Stimulated activated CD8-positive, alpha-beta memory T cell treated with anti-CD3 and anti-CD28 coated beads, Interleukin-4, amount 100 ng/mL, for 24 hours (primary cell): ENCODE measurements around the gene HCRT.
A peak's percentile ranks its signal among the peaks of the same experiment; 100 is the strongest.
"Not testable (repeated sequence)": the region's sequence is repeated elsewhere in the genome, so short reads cannot be mapped to it uniquely, and the experiment has no call there.

Experiments used
- DNase-seq: peaks from one replicate; pipeline ENCODE4 v3.0.0-alpha.2; 2020; ENCODE audit warnings: low read depth

The HCRT gene, protein sequence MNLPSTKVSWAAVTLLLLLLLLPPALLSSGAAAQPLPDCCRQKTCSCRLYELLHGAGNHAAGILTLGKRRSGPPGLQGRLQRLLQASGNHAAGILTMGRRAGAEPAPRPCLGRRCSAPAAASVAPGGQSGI

GRCh38 chr17:42184713-42185620 is at the start of gene HCRT:
HCRT (minus strand) TSS chr17:42185452; CDS start chr17:42185365, 87 bp downstream.
- no peak for DNase-seq

- DNase-seq: no peak
Measured at GRCh38 chr17:42233994-42234393, 48.7 kb upstream of the HCRT start.

DNA sequence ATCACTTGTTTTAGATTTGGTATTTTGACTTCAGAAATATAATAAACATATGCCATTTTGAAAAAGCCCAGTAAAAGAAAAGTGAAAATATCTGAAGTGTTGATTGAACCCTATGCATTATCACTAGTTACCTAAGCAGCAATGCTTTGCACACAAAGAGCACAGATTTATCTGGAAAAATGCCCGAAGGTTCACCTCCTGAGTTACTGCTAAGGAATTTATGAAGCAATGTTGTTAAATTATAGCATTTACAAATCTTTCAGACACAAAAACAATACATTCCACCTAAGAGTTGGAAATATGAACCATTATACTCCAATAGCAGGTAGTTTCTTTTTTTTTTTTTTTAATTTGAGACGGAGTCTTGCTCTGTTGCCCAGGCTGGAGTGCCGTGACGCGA is 47.9 kb upstream of the HCRT start:
- no peak for DNase-seq

- DNase-seq: no peak
Measured at GRCh38 chr17:42230225-42230624, 45.0 kb upstream of the HCRT start.

- no peak for DNase-seq
Measured at GRCh38 chr17:42227849-42228700, 42.8 kb upstream of the HCRT start.

GRCh38 chr17:42225646-42226045 is 40.4 kb upstream of the HCRT start:
- DNase-seq: no peak

GRCh38 chr17:42224651-42225050 is 39.4 kb upstream of the HCRT start:
- no peak for DNase-seq

DNA sequence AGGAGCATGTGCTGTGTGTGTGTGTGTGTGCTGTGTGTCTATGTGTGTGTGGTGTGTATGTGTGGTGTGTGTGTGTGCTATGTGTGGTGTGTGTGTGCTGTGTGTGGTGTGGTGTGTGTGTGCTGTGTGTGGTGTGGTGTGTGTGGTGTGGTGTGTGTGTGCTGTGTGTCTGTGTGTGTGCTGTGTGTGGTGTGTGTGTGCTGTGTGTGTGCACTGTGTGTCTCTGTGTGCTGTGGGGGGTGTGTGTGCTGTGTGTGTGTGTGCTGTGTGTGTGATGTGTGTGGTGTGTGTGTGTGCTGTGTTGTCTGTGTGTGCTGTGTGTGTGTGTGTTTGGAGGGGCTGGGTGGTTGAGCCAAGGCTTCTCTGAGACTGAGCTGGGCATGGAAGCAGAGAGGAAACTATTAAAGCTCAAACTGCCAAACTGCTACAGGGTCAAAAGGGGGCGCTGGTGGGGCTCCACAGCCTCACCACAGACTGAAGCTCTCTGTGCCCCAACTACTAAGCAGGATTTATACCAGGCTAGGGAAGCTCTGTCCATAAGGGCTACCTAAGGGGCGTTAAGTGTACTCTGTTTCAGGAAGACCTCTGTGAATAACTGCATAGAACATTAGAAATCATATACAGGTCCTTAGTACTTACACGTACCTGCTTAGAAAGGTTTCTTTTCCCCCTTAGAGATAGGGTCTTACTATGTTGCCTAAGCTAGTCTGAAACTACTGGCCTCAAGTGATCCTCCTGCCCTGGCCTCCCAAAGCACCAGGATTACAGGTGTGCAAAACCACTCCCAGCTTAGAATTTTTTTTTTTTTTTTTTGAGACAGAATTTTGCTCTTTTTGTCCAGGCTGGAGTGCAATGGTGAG is 36.9 kb upstream of the HCRT start:
- peak; percentile 22 for DNase-seq

GRCh38 chr17:42219280-42219679 is 34.0 kb upstream of the HCRT start:
- DNase-seq: not testable (repeated sequence)

DNA sequence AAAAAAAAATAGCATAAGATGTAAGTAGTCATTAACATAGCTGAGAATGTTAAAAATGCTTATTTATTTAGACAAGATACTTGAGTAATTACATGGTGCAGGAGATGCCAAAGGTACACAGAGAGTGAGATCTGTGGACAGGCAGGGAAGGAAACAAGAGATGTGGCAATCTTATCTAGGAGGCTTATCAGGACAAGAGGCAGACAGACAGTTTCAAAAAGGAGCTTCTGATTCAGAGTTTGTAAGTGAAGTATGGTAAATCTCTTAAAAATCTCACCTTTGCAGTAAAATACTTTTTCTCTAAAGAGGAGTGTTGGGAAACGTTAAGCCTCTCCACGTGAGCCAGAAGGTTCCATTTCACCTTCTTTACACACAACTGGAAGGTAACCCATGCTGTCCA is 28.9 kb upstream of the HCRT start:
- no peak for DNase-seq

DNA sequence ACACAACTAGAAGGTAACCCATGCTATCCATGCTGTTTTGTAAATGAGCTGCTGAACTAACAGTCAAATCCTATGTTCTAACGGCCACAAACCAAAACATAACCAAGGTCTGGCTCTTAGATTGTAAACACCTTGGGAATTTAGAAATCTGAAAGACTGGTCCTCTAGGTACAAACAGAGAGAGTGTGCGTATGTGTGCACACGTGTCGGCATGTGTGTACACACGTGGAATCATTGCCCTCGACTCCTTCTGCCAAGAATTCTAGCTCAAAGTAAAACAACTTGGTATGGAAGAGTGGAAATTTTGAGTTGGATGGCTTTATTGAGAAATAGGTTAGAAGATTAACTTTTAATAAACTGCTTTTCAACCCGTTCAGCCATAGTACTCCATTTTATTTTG is 27.1 kb upstream of the HCRT start:
- DNase-seq: no peak

- not testable (repeated sequence) for DNase-seq
Measured at GRCh38 chr17:42211921-42212341, 26.7 kb upstream of the HCRT start.

DNA sequence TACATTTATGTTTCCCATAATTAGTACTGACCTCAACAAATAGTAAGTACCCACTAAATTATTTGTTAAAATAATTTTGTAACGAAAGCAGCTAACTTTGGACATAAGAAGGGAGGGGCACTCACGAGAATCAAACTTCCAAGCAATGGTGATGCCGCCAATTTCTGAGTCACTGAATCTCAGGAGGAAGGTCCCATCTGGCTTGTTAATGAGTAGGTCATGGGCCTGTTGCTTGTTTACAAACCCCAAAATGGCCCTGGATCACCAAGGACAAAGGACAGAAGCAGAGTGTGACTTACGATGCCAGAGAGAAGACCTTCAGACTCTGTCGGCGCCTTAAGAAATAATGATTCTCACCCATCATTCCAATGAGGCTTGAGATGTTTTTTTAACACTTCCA is 24.8 kb upstream of the HCRT start:
- no peak for DNase-seq

DNA sequence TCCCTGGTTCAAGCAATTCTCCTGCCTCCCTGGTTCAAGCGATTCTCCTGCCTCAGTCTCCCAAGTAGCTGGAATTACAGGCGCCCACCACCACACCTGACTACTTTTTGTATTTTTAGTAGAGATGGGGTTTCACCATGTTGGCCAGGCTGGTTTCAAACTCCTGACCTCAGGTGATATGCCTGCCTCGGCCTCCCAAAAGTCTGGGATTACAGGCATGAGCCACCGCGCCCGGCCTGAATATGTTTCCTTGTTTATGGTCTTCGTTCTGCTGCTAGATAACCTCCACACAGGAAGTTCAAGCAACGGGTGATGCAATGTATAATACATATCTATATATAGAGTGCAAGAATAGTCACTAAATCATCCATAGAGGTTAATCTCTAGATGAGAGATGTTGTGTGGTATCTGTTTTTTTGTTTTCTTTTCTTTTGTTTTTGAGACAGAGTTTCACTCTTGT is 20.9 kb upstream of the HCRT start:
- DNase-seq: not testable (repeated sequence)

GRCh38 chr17:42203354-42203753 is 18.1 kb upstream of the HCRT start:
- DNase-seq: no peak

DNA sequence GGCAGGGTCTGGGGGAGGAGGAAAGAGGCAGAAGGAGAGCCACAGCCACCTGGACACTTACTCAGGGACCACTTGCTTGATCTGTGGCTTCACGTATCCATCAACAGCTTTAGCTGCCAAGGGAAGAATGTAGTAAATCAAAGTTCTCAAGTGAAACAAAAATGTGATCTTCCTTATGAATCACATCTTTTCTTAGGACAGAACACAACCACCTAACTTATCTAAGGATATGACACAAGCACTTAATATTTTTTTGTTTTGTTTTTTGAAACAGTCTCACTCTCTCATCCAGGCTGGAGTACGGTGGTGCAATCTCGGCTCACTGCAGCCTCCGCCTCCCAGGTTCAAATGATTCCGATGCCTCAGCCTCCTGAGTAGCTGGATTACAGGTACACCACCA is 17.4 kb upstream of the HCRT start:
- DNase-seq: no peak

- no peak for DNase-seq
Measured at GRCh38 chr17:42202159-42202558, 16.9 kb upstream of the HCRT start.

DNA sequence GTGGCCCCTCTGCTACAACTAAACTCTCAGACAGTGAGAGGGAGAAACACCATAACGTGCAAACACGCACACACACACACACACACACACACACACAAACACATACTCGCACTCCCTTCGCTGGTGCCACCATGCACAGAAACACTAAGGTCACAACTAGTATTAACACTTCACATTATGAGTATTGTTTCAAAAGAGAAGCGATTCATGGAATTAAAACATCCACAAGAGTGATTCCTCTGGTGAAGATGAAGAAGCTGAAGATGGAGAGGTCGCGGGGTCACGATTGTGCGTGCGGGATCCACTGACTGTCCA is 16.2 kb upstream of the HCRT start:
- DNase-seq: no peak

GRCh38 chr17:42200706-42201457 is 15.6 kb upstream of the HCRT start:
- no peak for DNase-seq

- no peak for DNase-seq
Measured at GRCh38 chr17:42199416-42200011, 14.3 kb upstream of the HCRT start.

GRCh38 chr17:42198897-42199296 is 13.6 kb upstream of the HCRT start:
- no peak for DNase-seq
